ENCODE data around the gene YPEL4.

Gene YPEL4

GRCh38 chr11:57610170-57610569 lies 39.5 kb downstream of the YPEL4 start:
- no peaks in the 10 kb centered on the region for H4K20me1 ChIP-seq (ENCODE audit: control insufficient read depth, insufficient read depth, low read depth, low read length)
- H3K27ac ChIP-seq (ENCODE audit: low read depth, low read length): no peak overlapping the region
- H3K4me1 ChIP-seq (ENCODE audit: control insufficient read depth, low read length): no peaks in the 10 kb centered on the region
- H3K9me3 ChIP-seq (ENCODE audit: control insufficient read depth, insufficient read depth, low read length): no peaks in the 10 kb centered on the region
- no peak overlapping the region for H3K4me3 ChIP-seq (ENCODE audit: low read length)
- H3K4me2 ChIP-seq (ENCODE audit: low read length): no peak overlapping the region
- no peaks in the 10 kb centered on the region for H3F3A ChIP-seq (ENCODE audit: control insufficient read depth, insufficient read depth)
- H3K9me2 ChIP-seq (replicated peaks; ENCODE audit: control insufficient read depth, low read length): no peaks in the 10 kb centered on the region
- TF ChIP-seq EZH2phosphoT487 (IDR thresholded peaks at IDR 0.05; ENCODE audit: borderline replicate concordance, low read length): no peak
- TF ChIP-seq CTCF (IDR thresholded peaks at IDR 0.05; ENCODE audit: low read depth, low read length, poor library complexity, severe bottlenecking): no peak
- H3K36me3 ChIP-seq (ENCODE audit: control insufficient read depth, low read length): no peaks in the 10 kb centered on the region
- peaks cover 13% of the 10 kb centered on the region for H3K27me3 ChIP-seq (ENCODE audit: control insufficient read depth, low read length)
- H3K79me2 ChIP-seq (ENCODE audit: control insufficient read depth, low read length): no peaks in the 10 kb centered on the region

GRCh38 chr11:57605028-57605420 lies 44.7 kb downstream of the YPEL4 start:
- Histone ChIP-seq H3K27me3 (ENCODE audit: control insufficient read depth, low read length) (peaks cover 6% of the 10 kb centered on the region; the same call in 1 of the 2 replicates), H3K9me2 (replicated peaks; ENCODE audit: control insufficient read depth, low read length) (no peaks in the 10 kb centered on the region), H3K4me2 (ENCODE audit: low read length) (no peak overlapping the region), H3K27ac (ENCODE audit: low read depth, low read length) (no peak overlapping the region), H4K20me1 (ENCODE audit: control insufficient read depth, insufficient read depth, low read depth, low read length) (no peaks in the 10 kb centered on the region), H3F3A (ENCODE audit: control insufficient read depth, insufficient read depth) (no peaks in the 10 kb centered on the region), H3K36me3 (ENCODE audit: control insufficient read depth, low read length) (no peaks in the 10 kb centered on the region), H3K4me1 (ENCODE audit: control insufficient read depth, low read length) (no peaks in the 10 kb centered on the region), H3K79me2 (ENCODE audit: control insufficient read depth, low read length) (no peaks in the 10 kb centered on the region), H3K4me3 (ENCODE audit: low read length) (no peak overlapping the region), H3K9me3 (ENCODE audit: control insufficient read depth, insufficient read depth, low read length) (no peaks in the 10 kb centered on the region)
- TF ChIP-seq CTCF (IDR thresholded peaks at IDR 0.05; ENCODE audit: low read depth, low read length, poor library complexity, severe bottlenecking) (no peak), EZH2phosphoT487 (IDR thresholded peaks at IDR 0.05; ENCODE audit: borderline replicate concordance, low read length) (no peak)

- no peaks in the 10 kb centered on the region for H3F3A ChIP-seq (ENCODE audit: control insufficient read depth, insufficient read depth)
- H3K4me3 ChIP-seq (ENCODE audit: low read length): no peak overlapping the region
- H3K4me2 ChIP-seq (ENCODE audit: low read length): no peak overlapping the region
- H3K9me3 ChIP-seq (ENCODE audit: control insufficient read depth, insufficient read depth, low read length): no peaks in the 10 kb centered on the region
- no peak overlapping the region for H3K27ac ChIP-seq (ENCODE audit: low read depth, low read length)
- H3K9me2 ChIP-seq (replicated peaks; ENCODE audit: control insufficient read depth, low read length): no peaks in the 10 kb centered on the region
- no peak for TF ChIP-seq CTCF (IDR thresholded peaks at IDR 0.05; ENCODE audit: low read depth, low read length, poor library complexity, severe bottlenecking)
- TF ChIP-seq EZH2phosphoT487 (IDR thresholded peaks at IDR 0.05; ENCODE audit: borderline replicate concordance, low read length): no peak
- no peaks in the 10 kb centered on the region for H4K20me1 ChIP-seq (ENCODE audit: control insufficient read depth, insufficient read depth, low read depth, low read length)
- no peaks in the 10 kb centered on the region for H3K4me1 ChIP-seq (ENCODE audit: control insufficient read depth, low read length)
- H3K79me2 ChIP-seq (ENCODE audit: control insufficient read depth, low read length): no peaks in the 10 kb centered on the region
- H3K36me3 ChIP-seq (ENCODE audit: control insufficient read depth, low read length): no peaks in the 10 kb centered on the region
- H3K27me3 ChIP-seq (ENCODE audit: control insufficient read depth, low read length): peaks cover 10% of the 10 kb centered on the region
Observed at GRCh38 chr11:57604296-57605027, 45.2 kb downstream of the YPEL4 start.
